ENCODE data around the gene SFMBT1.

Gene SFMBT1

DNA sequence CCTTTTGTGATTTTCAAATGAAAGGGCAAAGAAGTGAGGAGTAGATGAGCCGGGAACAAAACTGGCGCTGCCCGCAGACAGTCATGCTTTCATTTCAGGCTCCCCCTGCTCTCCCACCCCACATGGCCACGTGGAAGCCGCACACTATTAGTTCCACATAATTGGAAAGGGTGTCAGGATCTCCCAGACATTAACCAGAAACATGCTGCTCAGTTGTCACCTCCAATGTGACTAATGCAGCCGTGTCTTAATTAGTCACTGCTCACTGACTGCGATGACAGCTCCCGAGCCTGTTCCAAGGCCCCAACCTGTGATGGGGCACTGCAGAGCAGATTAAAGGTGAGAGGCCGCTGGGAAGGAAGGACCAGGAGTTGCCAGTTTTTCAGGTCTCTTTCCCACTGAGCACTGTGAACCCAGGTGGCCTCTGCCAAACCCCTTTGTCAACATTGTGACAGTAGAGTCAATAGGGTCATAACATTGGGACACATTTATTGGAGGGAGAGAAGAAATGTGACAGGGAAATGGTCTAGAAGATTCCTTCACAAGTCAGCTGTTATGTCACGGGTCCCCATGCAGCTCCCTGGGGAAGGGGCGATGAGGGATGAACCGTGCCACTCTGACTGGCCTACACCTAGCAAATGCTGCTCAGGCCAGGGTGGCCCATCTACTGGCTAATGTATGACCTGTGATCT lies 38.6 kb upstream of the SFMBT1 start:
- no peak overlapping the region for H3K4me3 ChIP-seq (ENCODE audit: low read depth, low read length)
- TF ChIP-seq, protein P1, sequence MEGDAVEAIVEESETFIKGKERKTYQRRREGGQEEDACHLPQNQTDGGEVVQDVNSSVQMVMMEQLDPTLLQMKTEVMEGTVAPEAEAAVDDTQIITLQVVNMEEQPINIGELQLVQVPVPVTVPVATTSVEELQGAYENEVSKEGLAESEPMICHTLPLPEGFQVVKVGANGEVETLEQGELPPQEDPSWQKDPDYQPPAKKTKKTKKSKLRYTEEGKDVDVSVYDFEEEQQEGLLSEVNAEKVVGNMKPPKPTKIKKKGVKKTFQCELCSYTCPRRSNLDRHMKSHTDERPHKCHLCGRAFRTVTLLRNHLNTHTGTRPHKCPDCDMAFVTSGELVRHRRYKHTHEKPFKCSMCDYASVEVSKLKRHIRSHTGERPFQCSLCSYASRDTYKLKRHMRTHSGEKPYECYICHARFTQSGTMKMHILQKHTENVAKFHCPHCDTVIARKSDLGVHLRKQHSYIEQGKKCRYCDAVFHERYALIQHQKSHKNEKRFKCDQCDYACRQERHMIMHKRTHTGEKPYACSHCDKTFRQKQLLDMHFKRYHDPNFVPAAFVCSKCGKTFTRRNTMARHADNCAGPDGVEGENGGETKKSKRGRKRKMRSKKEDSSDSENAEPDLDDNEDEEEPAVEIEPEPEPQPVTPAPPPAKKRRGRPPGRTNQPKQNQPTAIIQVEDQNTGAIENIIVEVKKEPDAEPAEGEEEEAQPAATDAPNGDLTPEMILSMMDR (IDR thresholded peaks at IDR 0.05; ENCODE audit: control insufficient read depth, extremely low read depth, insufficient read depth) = no peak
- peak; percentile 41 for DNase-seq (ENCODE audit: low read depth)

DNA sequence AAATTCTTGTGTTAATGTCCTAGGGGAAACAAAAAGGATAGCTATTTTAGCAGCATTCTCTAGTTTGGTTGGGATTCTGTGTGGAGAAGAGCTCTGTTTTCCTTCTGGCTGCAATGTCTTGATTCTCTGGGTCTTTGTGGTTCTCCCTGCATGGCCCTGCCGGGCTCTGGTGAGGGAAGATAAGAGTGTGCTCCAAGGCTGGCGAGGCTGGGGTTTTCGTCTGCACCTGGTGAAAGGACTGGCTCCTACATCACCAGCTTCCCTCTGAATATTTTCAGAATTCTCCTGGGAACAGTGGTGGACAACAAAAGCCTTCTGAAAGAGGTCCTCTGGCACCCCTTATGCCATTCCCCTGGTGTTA lies 38.1 kb upstream of the SFMBT1 start:
- DNase-seq (ENCODE audit: low read depth) = no peak

GRCh38 chr3:53083521-53083920 lies 37.6 kb upstream of the SFMBT1 start:
- TF ChIP-seq, protein P1 (IDR thresholded peaks at IDR 0.05; ENCODE audit: control insufficient read depth, extremely low read depth, insufficient read depth) = no peak
- DNase-seq (ENCODE audit: low read depth) = no peak

More for the DNA sequence above, 38.1 kb upstream of the SFMBT1 start:
- no peak overlapping the region for H3K4me3 ChIP-seq (ENCODE audit: low read depth, low read length)
- TF ChIP-seq, protein P1 (IDR thresholded peaks at IDR 0.05; ENCODE audit: control insufficient read depth, extremely low read depth, insufficient read depth) = no peak

DNA sequence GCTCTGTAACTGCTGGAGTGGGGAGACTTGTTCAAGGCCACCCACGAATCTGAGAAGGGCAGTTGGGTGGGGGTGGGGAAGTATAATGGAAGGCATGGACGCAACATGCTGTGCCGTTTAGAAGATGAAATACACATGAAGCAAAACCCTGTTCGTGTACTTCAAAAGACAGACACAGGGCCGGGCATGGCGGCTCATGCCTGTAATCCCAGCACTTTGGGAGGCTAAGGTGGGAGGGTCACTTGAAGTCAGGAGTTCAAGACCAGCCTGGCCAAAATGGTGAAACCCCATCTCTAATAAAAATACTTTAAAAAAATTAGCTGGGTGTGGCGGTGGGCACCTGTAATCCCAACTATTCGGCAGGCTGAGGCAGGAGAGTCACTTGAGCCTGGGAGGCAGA lies 36.9 kb upstream of the SFMBT1 start:
- TF ChIP-seq, protein P1 (IDR thresholded peaks at IDR 0.05; ENCODE audit: control insufficient read depth, extremely low read depth, insufficient read depth) = no peak
- DNase-seq (ENCODE audit: low read depth) = no peak

More at GRCh38 chr3:53083521-53083920, 37.6 kb upstream of the SFMBT1 start:
- no peak overlapping the region for H3K4me3 ChIP-seq (ENCODE audit: low read depth, low read length)

DNA sequence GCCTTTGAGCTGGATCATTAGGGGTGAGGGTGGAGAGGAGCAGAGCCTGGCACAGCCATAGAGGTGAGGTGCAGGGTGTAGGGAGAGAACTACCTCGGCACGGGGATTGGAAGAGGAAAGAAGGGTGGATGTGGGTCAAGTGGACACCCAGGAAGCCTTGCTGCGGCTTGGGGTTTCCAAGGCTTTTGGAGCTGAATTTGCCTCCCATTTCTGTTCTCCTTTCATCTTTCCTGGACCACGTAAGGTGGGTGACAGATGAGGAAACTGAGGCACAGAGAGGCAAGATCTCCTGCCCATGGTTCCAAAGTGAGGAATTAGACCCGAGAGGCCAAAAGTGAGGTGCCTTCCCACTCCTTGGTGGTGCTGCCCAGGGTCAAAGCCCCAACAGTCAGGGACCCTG lies 35.4 kb upstream of the SFMBT1 start:
- TF ChIP-seq, protein P1 (IDR thresholded peaks at IDR 0.05; ENCODE audit: control insufficient read depth, extremely low read depth, insufficient read depth) = no peak
- no peak for DNase-seq (ENCODE audit: low read depth)
- no peak overlapping the region for H3K4me3 ChIP-seq (ENCODE audit: low read depth, low read length)

More for the DNA sequence above, 36.9 kb upstream of the SFMBT1 start:
- H3K4me3 ChIP-seq (ENCODE audit: low read depth, low read length) = no peak overlapping the region

DNA sequence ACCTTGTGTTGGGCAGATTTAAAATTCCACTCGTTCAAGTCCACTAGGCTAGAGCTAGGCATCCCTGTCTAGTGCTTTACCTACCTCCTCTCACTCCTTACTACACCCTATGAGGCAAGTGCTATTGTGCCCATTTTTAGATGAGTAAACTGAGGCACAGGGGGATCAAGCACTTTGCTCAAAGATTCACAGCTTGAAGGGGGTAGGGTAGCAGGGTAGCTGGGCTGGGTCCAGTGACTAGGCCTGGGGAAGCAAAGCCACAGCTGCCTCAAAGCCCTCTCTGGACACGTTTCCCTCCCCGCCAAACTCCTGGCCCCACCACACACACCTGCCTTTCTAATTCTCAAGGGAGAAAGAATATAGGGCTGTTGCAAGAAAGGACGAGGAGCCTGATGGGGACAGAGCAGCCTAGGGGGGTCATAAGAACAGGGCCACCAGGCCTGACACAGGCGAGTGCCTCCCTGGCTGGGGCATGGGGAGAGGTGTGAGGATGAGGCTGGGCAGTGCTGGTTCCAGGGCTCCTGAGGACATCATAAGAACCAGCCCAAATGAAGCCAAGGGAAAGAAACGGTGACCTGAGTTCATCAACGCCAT lies 34.8 kb upstream of the SFMBT1 start:
- DNase-seq (ENCODE audit: low read depth) = no peak
- TF ChIP-seq, protein P1 (IDR thresholded peaks at IDR 0.05; ENCODE audit: control insufficient read depth, extremely low read depth, insufficient read depth) = no peak
- H3K4me3 ChIP-seq (ENCODE audit: low read depth, low read length) = no peak overlapping the region

All from LNCaP clone FGC (cell line).